ENCODE results near the gene COL4A4. TPM values are rescaled to one million over a fixed set of nuclear protein-coding genes. Genes with fewer than 3 reads are reported as not detected.

Gene COL4A4
- total RNA-seq (2014; rRNA removed) (0.29 and 0.55 TPM in 2 replicates), Bru-seq, nascent RNA (percentile 18 among the genes with signal in this experiment), BruChase-seq, experiment 1, labeled RNA remaining after a 6-hour chase (percentile 13 among the genes with signal in this experiment), BruChase-seq, experiment 2, labeled RNA remaining after a 2-hour chase (percentile 14 among the genes with signal in this experiment)
- long read RNA-seq = 0 reads

DNA sequence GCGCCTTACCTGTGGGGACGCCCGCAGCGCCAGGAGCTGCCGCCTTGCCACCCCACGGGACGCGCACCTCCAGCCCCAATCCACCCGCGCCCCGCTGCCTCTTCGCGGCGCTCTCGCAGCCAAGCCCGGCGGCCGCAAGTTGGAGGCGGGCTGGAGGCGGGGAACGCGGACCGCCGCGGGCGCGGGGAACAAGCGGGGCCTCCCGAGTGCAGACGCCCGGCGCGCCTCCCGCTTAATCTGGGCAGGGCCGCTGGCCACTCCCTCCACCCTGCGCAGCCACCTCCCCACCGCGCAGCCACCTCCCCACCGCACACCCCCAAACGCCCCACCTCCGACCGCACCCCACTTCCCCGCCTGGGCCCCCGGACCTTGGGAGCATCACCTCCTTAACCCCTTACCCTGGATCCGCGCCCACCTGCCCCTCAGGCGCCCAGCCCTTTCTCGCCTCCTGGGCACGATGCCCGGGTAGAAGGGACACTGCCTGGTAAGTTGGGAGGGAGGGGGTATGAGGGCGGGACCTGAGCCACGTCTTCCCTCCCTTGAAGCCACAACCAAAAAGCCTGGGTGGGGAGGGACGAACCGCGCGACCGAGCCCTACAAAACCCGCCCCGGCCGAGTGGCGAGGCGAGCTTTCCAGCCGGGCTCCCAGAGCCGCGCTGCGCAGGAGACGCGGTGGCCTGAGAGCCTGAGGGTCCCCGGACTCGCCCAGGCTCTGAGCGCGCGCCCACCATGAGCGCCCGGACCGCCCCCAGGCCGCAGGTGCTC is at the start of gene COL4A4, which contains the start of gene COL4A3:
Gene COL4A4, minus strand, starts transcription at position 208 of the 765 bp plus-strand sequence. CDS start 16,722 bp downstream, outside the sequence.
Gene COL4A3, plus strand, starts transcription at position 627 of the 765 bp plus-strand sequence. Its CDS starts 103 bp downstream, at position 730.
- Histone ChIP-seq H2AFZ (ENCODE audit: low read length) (peak within 1 kb of the TSS; percentile 96), H3K36me3 (ENCODE audit: low read depth, low read length) (no peaks in the 10 kb centered on the region), H4K20me1 (ENCODE audit: low read length) (no peaks in the 10 kb centered on the region), H3K79me2 (ENCODE audit: low read length) (no peaks in the 10 kb centered on the region), H3K27me3 (ENCODE audit: low read length) (0 out of 2 replicates have a peak, but pooled peaks cover 5% of the 10 kb centered on the region), H3K4me2 (ENCODE audit: low read length) (peak within 1 kb of the TSS; percentile 98), H3K4me1 (ENCODE audit: insufficient read depth, low read length) (no peaks in the 10 kb centered on the region), H3K9me3 (ENCODE audit: low read length) (no peaks in the 10 kb centered on the region), H3K9ac (ENCODE audit: low read length) (0 out of 2 replicates have a peak within 1 kb of the TSS, but pooled peaks have one; percentile 11), H3K9me2 (replicated peaks; ENCODE audit: low read length) (no peaks in the 10 kb centered on the region), H3K27ac (ENCODE audit: low read length) (no peak within 1 kb of the TSS), H3F3A (ENCODE audit: low read length, unreplicated experiment) (no peaks in the 10 kb centered on the region), H3K4me3 (ENCODE audit: low read length) (peak within 1 kb of the TSS; percentile 82)
- CTCF ChIA-PET = no interaction called here
- peak; percentile 49 for DNase-seq
- intact Hi-C loops (cut with micrococcal nuclease) = no loop called here
- BruUV-seq (replicated peaks) = no TSS peak
- POLR2A ChIA-PET (ENCODE audit: unreplicated experiment) = no interaction called here
- TF ChIP-seq, protein P1, sequence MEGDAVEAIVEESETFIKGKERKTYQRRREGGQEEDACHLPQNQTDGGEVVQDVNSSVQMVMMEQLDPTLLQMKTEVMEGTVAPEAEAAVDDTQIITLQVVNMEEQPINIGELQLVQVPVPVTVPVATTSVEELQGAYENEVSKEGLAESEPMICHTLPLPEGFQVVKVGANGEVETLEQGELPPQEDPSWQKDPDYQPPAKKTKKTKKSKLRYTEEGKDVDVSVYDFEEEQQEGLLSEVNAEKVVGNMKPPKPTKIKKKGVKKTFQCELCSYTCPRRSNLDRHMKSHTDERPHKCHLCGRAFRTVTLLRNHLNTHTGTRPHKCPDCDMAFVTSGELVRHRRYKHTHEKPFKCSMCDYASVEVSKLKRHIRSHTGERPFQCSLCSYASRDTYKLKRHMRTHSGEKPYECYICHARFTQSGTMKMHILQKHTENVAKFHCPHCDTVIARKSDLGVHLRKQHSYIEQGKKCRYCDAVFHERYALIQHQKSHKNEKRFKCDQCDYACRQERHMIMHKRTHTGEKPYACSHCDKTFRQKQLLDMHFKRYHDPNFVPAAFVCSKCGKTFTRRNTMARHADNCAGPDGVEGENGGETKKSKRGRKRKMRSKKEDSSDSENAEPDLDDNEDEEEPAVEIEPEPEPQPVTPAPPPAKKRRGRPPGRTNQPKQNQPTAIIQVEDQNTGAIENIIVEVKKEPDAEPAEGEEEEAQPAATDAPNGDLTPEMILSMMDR (conservative IDR thresholded peaks at IDR 0.05; ENCODE audit: low read depth, low read length) = no peak
- TF ChIP-seq EZH2 (IDR thresholded peaks at IDR 0.05; ENCODE audit: low read length, unreplicated experiment) = no peak
- no peak for TF ChIP-seq EZH2phosphoT487 (IDR thresholded peaks at IDR 0.05; ENCODE audit: borderline replicate concordance, low read length)
- peak; percentile 78 for ATAC-seq

DNA sequence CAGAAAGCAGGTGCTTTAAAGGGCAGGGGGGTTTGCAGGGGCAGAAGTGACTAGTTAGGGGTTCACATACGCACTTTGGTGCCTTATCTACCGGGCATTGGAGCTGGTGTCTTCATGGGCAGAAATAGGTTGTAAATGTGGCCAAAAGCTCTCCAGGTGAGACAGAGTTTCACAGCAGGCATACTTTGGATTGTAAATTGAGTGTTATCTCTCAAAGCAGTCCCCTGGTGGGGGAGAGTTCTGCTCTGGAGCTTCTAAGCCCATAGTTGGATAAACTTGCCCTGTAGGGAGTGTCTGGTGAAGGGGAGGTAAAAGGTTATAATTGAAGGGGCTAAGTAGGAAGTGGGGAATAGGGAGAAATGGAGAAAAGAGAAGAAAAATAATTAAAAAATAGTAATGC is 43.6 kb upstream of the COL4A4 start:
- no TSS peak for BruUV-seq (replicated peaks)

More for the DNA sequence above, 43.6 kb upstream of the COL4A4 start:
- DNase-seq (no peak), ATAC-seq (no peak)
- Histone ChIP-seq H3K36me3 (ENCODE audit: low read depth, low read length) (no peaks in the 10 kb centered on the region), H3K4me1 (ENCODE audit: insufficient read depth, low read length) (no peaks in the 10 kb centered on the region), H2AFZ (ENCODE audit: low read length) (no peak overlapping the region), H3K4me3 (ENCODE audit: low read length) (no peak overlapping the region), H3K9me3 (ENCODE audit: low read length) (no peaks in the 10 kb centered on the region), H3K79me2 (ENCODE audit: low read length) (no peaks in the 10 kb centered on the region), H3K9me2 (replicated peaks; ENCODE audit: low read length) (no peaks in the 10 kb centered on the region), H3K4me2 (ENCODE audit: low read length) (no peak overlapping the region), H3K27ac (ENCODE audit: low read length) (no peak overlapping the region), H3K27me3 (ENCODE audit: low read length) (no peaks in the 10 kb centered on the region), H4K20me1 (ENCODE audit: low read length) (no peaks in the 10 kb centered on the region), H3F3A (ENCODE audit: low read length, unreplicated experiment) (no peaks in the 10 kb centered on the region), H3K9ac (ENCODE audit: low read length) (no peak overlapping the region)
- intact Hi-C loops (cut with micrococcal nuclease) = no loop called here
- TF ChIP-seq, protein P1 (conservative IDR thresholded peaks at IDR 0.05; ENCODE audit: low read depth, low read length) = no peak
- TF ChIP-seq EZH2phosphoT487 (IDR thresholded peaks at IDR 0.05; ENCODE audit: borderline replicate concordance, low read length) (no peak), EZH2 (IDR thresholded peaks at IDR 0.05; ENCODE audit: low read length, unreplicated experiment) (no peak)
- CTCF ChIA-PET = no interaction called here
- POLR2A ChIA-PET (ENCODE audit: unreplicated experiment) = no interaction called here

Data from PC-3 (cell line).